Stimulated activated CD8-positive, alpha-beta memory T cell treated with anti-CD3 and anti-CD28 coated beads, Interleukin-7, amount 100 ng/mL, for 48 hours (primary cell): Measurements from ENCODE around the gene FABP2.
"Not testable (repeated sequence)": the region's sequence is repeated elsewhere in the genome, so short reads cannot be mapped to it uniquely, and the experiment has no call there.

ENCODE experiments used
- DNase-seq, 2 donors: peaks; one replicate each; pipeline ENCODE4 v3.0.0-alpha.2; 2020; ENCODE audit warnings: low read depth in 1 of 2; ENCODE audit errors: extremely low read depth in 1 of 2

FABP2 gene

GRCh38 chr4:119321921-119322687 lies at the start of gene FABP2:
Gene FABP2, minus strand, starts transcription at chr4:119322138. Its CDS starts 36 bp downstream, at chr4:119322102.
- DNase-seq: no peak

- not testable (repeated sequence) for DNase-seq
Measured at GRCh38 chr4:119370951-119371683, 49.2 kb upstream of the FABP2 start.

GRCh38 chr4:119370392-119370791 lies 48.5 kb upstream of the FABP2 start:
- peak; percentile 11 to 48 for DNase-seq

- DNase-seq: not testable (repeated sequence)
Measured at GRCh38 chr4:119366802-119367201, 44.9 kb upstream of the FABP2 start.

- DNase-seq: not testable (repeated sequence)
Measured at GRCh38 chr4:119364203-119364602, 42.3 kb upstream of the FABP2 start.

- DNase-seq: not testable (repeated sequence)
Measured at GRCh38 chr4:119363372-119363771, 41.4 kb upstream of the FABP2 start.

- DNase-seq: not testable (repeated sequence)
Measured at GRCh38 chr4:119362413-119362812, 40.5 kb upstream of the FABP2 start.

GRCh38 chr4:119359873-119360272 lies 37.9 kb upstream of the FABP2 start:
- DNase-seq: not testable (repeated sequence)

GRCh38 chr4:119356796-119357195 lies 34.9 kb upstream of the FABP2 start:
- DNase-seq: not testable (repeated sequence)

GRCh38 chr4:119356041-119356440 lies 34.1 kb upstream of the FABP2 start:
- not testable (repeated sequence) for DNase-seq

GRCh38 chr4:119353364-119353763 lies 31.4 kb upstream of the FABP2 start:
- DNase-seq: not testable (repeated sequence)

GRCh38 chr4:119348169-119348568 lies 26.2 kb upstream of the FABP2 start:
- DNase-seq: not testable (repeated sequence)

- not testable (repeated sequence) for DNase-seq
Measured at GRCh38 chr4:119343293-119343692, 21.4 kb upstream of the FABP2 start.

GRCh38 chr4:119339895-119340294 lies 18.0 kb upstream of the FABP2 start:
- DNase-seq: not testable (repeated sequence)

- no peak for DNase-seq
Measured at GRCh38 chr4:119337010-119337409, 15.1 kb upstream of the FABP2 start.

GRCh38 chr4:119336332-119336979 lies 14.5 kb upstream of the FABP2 start:
- DNase-seq: not testable (repeated sequence)

GRCh38 chr4:119329835-119330620 lies 8.1 kb upstream of the FABP2 start:
- no peak for DNase-seq

GRCh38 chr4:119328695-119329094 lies 6.8 kb upstream of the FABP2 start:
- DNase-seq: no peak

- DNase-seq: no peak
Measured at GRCh38 chr4:119317990-119318389, 3.9 kb downstream of the FABP2 start.

GRCh38 chr4:119315036-119315435 lies 6.9 kb downstream of the FABP2 start:
- no peak for DNase-seq

GRCh38 chr4:119314356-119314755 lies 7.6 kb downstream of the FABP2 start:
- DNase-seq: no peak
